Mesendoderm (in vitro differentiated cells): ENCODE data around the gene LRRN2.

Source experiments
- DNase-seq: peaks from one replicate; pipeline ENCODE4 v3.0.0; 2013
- H2AK5ac ChIP-seq: 2 replicates; pipeline ENCODE4 v1.6.1; 2013; ENCODE audit warnings: low read length, inconsistent platforms
- H2BK120ac ChIP-seq: 2 replicates; pipeline ENCODE4 v1.6.1; 2013; ENCODE audit warnings: low read depth, mild to moderate bottlenecking, low read length, moderate library complexity, mixed read lengths
- H2BK15ac ChIP-seq: replicated peaks from 2 replicates; pipeline ENCODE4 v1.6.1; 2013; ENCODE audit warnings: low read depth, mild to moderate bottlenecking, moderate library complexity
- H2BK5ac ChIP-seq: 2 replicates; pipeline ENCODE4 v1.6.1; 2013; ENCODE audit warnings: low read length, inconsistent platforms
- H3K18ac ChIP-seq: 2 replicates; pipeline ENCODE4 v1.6.1; 2013; ENCODE audit warnings: mild to moderate bottlenecking, low read length, mixed read lengths
- H3K23ac ChIP-seq: one replicate; pipeline ENCODE4 v1.6.1; 2013; ENCODE audit warnings: low read length
- H3K27ac ChIP-seq: 2 replicates; pipeline ENCODE4 v1.5.1; 2013; ENCODE audit warnings: low read depth, mild to moderate bottlenecking, inconsistent platforms, low read length, moderate library complexity
- H3K27me3 ChIP-seq: 2 replicates; pipeline ENCODE4 v1.6.1; 2013; ENCODE audit warnings: low read length, control low read depth, mild to moderate bottlenecking, inconsistent platforms; ENCODE audit not compliant: insufficient read depth, poor library complexity
- H3K36me3 ChIP-seq: 2 replicates; pipeline ENCODE4 v1.6.1; 2013; ENCODE audit warnings: low read length, inconsistent platforms; ENCODE audit not compliant: control insufficient read depth, insufficient read depth
- H3K4ac ChIP-seq: one replicate; pipeline ENCODE4 v1.6.1; 2013; ENCODE audit warnings: low read depth, mild to moderate bottlenecking, low read length, moderate library complexity
- H3K4me1 ChIP-seq: 2 replicates; pipeline ENCODE4 v1.6.1; 2013; ENCODE audit warnings: low read depth, low read length, inconsistent platforms; ENCODE audit not compliant: control insufficient read depth
- H3K4me2 ChIP-seq: 2 replicates; pipeline ENCODE4 v1.6.1; 2013; ENCODE audit warnings: low read length
- H3K4me3 ChIP-seq: 2 replicates; pipeline ENCODE4 v1.5.1; 2013; ENCODE audit warnings: mild to moderate bottlenecking, low read length
- H3K56ac ChIP-seq: one replicate; pipeline ENCODE4 v1.6.1; 2013; ENCODE audit warnings: low read length
- H3K79me1 ChIP-seq: 2 replicates; pipeline ENCODE4 v1.6.1; 2013; ENCODE audit warnings: low read length, inconsistent platforms
- H3K79me2 ChIP-seq: 2 replicates; pipeline ENCODE4 v1.6.1; 2013; ENCODE audit warnings: mild to moderate bottlenecking, low read length; ENCODE audit not compliant: control insufficient read depth, insufficient read depth
- H3K9ac ChIP-seq: 2 replicates; pipeline ENCODE4 v1.6.1; 2013; ENCODE audit warnings: low read length, inconsistent platforms
- H4K5ac ChIP-seq: one replicate; pipeline ENCODE4 v1.6.1; 2013; ENCODE audit warnings: low read length
- H4K8ac ChIP-seq: one replicate; pipeline ENCODE4 v1.6.1; 2013; ENCODE audit warnings: low read depth, mild to moderate bottlenecking, control low read depth, low read length, moderate library complexity
- WGBS: extraction: QIAGEN DNeasy Blood & Tissue Kit; methylation state at CpG from one replicate; pipeline ENCODE4 v1.1.7; 2013; ENCODE audit warnings: low lambda C conversion rate, missing lambda C conversion rate; ENCODE audit not compliant: insufficient coverage; ENCODE audit errors: extremely low coverage; 5-methylcytosine and 5-hydroxymethylcytosine counted together

The LRRN2 gene

GRCh38 chr1:204574865-204575163 is 110.7 kb downstream of the LRRN2 start:
- no peak overlapping the region for H3K23ac ChIP-seq
- H3K27me3 ChIP-seq: no peaks in the 10 kb centered on the region
- no peaks in the 10 kb centered on the region for H3K79me2 ChIP-seq
- no CpG with 5 or more reads among the region's 3 CpGs for WGBS
- H2BK5ac ChIP-seq: no peak overlapping the region
- H2AK5ac ChIP-seq: no peak overlapping the region
- DNase-seq: no peak
- no peak overlapping the region for H3K4me2 ChIP-seq
- no peak overlapping the region for H3K18ac ChIP-seq
- H2BK120ac ChIP-seq: no peak overlapping the region
- no peak overlapping the region for H3K4me3 ChIP-seq
- peaks cover 13% of the 10 kb centered on the region for H3K4me1 ChIP-seq
- H3K36me3 ChIP-seq: no peaks in the 10 kb centered on the region
- H3K9ac ChIP-seq: no peak overlapping the region
- H3K79me1 ChIP-seq: no peaks in the 10 kb centered on the region
- H4K8ac ChIP-seq: no peak overlapping the region
- no peak overlapping the region for H2BK15ac ChIP-seq
- no peak overlapping the region for H3K27ac ChIP-seq
- no peak overlapping the region for H3K56ac ChIP-seq
- H4K5ac ChIP-seq: no peak overlapping the region
- no peak overlapping the region for H3K4ac ChIP-seq

DNA sequence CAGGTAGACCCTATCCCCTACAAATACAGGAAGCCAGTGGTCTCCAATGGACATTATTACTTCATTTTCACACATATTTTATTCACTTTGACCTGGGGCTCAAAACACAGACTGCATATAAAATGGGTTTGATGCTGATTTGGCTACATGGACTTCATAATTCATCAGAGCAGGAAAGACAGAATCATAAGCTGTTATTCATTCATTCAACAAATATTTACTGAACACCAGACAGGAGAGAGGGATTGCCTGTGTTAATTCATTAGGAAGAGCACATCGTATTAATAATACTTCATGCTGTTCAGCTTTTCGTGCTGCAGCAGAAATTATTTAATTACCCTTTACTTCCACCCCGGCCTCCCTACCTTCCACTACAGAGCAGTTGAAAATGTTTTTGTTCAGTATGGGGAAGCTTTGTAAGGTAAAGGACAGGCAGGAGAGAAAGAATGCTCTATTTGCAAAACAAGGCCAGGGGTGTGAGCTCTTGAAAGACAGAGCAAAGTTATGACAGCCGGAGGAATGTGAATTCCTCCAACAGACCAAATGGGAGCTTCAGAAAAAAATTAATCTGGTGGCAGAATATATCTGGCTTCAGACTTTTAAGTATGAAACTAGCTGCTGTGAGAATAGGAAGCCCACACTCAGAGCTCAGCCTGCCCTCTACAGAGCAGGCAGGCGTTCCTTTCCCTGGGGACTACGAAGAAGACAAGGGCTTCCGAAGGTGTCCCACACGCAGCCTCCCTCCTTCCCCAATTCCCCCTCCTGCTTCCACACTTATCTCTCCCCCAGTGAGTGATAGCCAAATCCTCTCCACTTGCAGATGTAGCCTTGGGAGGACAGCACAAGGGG is 111.3 kb downstream of the LRRN2 start:
- no peak overlapping the region for H3K56ac ChIP-seq
- no peak overlapping the region for H3K27ac ChIP-seq
- H2BK120ac ChIP-seq: no peak overlapping the region
- no peak overlapping the region for H2BK15ac ChIP-seq
- H3K79me2 ChIP-seq: no peaks in the 10 kb centered on the region
- H3K79me1 ChIP-seq: no peaks in the 10 kb centered on the region
- H3K4ac ChIP-seq: no peak overlapping the region
- no peak overlapping the region for H3K4me2 ChIP-seq
- H3K23ac ChIP-seq: no peak overlapping the region
- H4K5ac ChIP-seq: no peak overlapping the region
- H2BK5ac ChIP-seq: no peak overlapping the region
- H3K36me3 ChIP-seq: no peaks in the 10 kb centered on the region
- H3K4me1 ChIP-seq: peaks cover 13% of the 10 kb centered on the region
- DNase-seq: peak; percentile 57
- no peak overlapping the region for H4K8ac ChIP-seq
- WGBS: no CpG with 5 or more reads among the region's 8 CpGs
- H3K18ac ChIP-seq: no peak overlapping the region
- no peak overlapping the region for H3K4me3 ChIP-seq
- no peaks in the 10 kb centered on the region for H3K27me3 ChIP-seq
- H3K9ac ChIP-seq: no peak overlapping the region
- no peak overlapping the region for H2AK5ac ChIP-seq

GRCh38 chr1:204572923-204573922 is 112.3 kb downstream of the LRRN2 start:
- no peak overlapping the region for H3K4ac ChIP-seq
- H3K4me2 ChIP-seq: no peak overlapping the region
- no peak overlapping the region for H3K4me3 ChIP-seq
- no peak overlapping the region for H3K18ac ChIP-seq
- no peak overlapping the region for H3K27ac ChIP-seq
- H3K27me3 ChIP-seq: no peaks in the 10 kb centered on the region
- H3K36me3 ChIP-seq: no peaks in the 10 kb centered on the region
- no peak overlapping the region for H4K8ac ChIP-seq
- no peak overlapping the region for H2BK15ac ChIP-seq
- H3K56ac ChIP-seq: peak overlapping the region; percentile 15
- no peaks in the 10 kb centered on the region for H3K79me2 ChIP-seq
- no CpG with 5 or more reads among the region's 8 CpGs for WGBS
- peak; percentile 40 for DNase-seq
- no peak overlapping the region for H2BK5ac ChIP-seq
- no peak overlapping the region for H2AK5ac ChIP-seq
- H3K79me1 ChIP-seq: no peaks in the 10 kb centered on the region
- H3K4me1 ChIP-seq: peaks cover 13% of the 10 kb centered on the region
- no peak overlapping the region for H2BK120ac ChIP-seq
- H4K5ac ChIP-seq: no peak overlapping the region
- H3K9ac ChIP-seq: no peak overlapping the region
- no peak overlapping the region for H3K23ac ChIP-seq

GRCh38 chr1:204571631-204572030 is 113.9 kb downstream of the LRRN2 start:
- Histone ChIP-seq H4K8ac (no peak overlapping the region), H2BK15ac (no peak overlapping the region), H3K27ac (no peak overlapping the region), H3K56ac (no peak overlapping the region), H3K9ac (no peak overlapping the region), H3K4ac (no peak overlapping the region), H3K79me1 (no peaks in the 10 kb centered on the region), H3K4me3 (no peak overlapping the region), H3K36me3 (no peaks in the 10 kb centered on the region), H3K18ac (no peak overlapping the region), H3K27me3 (no peaks in the 10 kb centered on the region), H3K4me2 (no peak overlapping the region), H3K4me1 (peaks cover 13% of the 10 kb centered on the region), H3K23ac (no peak overlapping the region), H2AK5ac (no peak overlapping the region), H2BK120ac (no peak overlapping the region), H4K5ac (no peak overlapping the region), H3K79me2 (no peaks in the 10 kb centered on the region), H2BK5ac (no peak overlapping the region)
- WGBS: no CpG with 5 or more reads among the region's 4 CpGs
- no peak for DNase-seq

DNA sequence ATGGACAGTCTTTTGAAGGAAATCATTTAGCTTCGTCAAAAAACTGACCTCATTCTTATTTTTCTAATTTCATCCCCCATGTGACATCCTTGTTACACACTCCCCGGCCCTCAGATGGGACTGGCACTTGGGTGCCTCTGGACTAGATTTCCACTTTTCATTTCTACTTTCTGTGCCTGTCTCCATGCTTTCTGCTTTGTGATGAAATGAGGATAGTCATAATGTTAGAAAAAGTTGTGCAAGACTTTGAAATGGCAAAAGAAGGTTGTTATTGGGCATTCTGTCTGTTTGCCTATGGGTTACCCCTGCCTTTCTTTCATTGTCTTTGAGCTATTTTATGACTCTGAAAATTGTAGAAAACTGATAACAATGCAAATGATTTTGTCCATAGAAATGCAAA is 114.4 kb downstream of the LRRN2 start:
- Histone ChIP-seq H2AK5ac (no peak overlapping the region), H3K4me3 (no peak overlapping the region), H2BK5ac (no peak overlapping the region), H4K5ac (no peak overlapping the region), H3K4me1 (peaks cover 10% of the 10 kb centered on the region), H3K79me1 (no peaks in the 10 kb centered on the region), H3K23ac (no peak overlapping the region), H3K27ac (no peak overlapping the region), H3K4ac (no peak overlapping the region), H3K56ac (no peak overlapping the region), H3K4me2 (no peak overlapping the region), H3K36me3 (no peaks in the 10 kb centered on the region), H3K79me2 (no peaks in the 10 kb centered on the region), H3K9ac (no peak overlapping the region), H3K18ac (no peak overlapping the region), H2BK15ac (no peak overlapping the region), H2BK120ac (no peak overlapping the region), H3K27me3 (no peaks in the 10 kb centered on the region), H4K8ac (no peak overlapping the region)
- WGBS: no CpG with 5 or more reads among the region's 2 CpGs
- DNase-seq: no peak
